ENCODE data around the gene C16orf92.
A peak's percentile ranks its signal among the peaks of the same experiment; 100 is the strongest.

Gene C16orf92

DNA sequence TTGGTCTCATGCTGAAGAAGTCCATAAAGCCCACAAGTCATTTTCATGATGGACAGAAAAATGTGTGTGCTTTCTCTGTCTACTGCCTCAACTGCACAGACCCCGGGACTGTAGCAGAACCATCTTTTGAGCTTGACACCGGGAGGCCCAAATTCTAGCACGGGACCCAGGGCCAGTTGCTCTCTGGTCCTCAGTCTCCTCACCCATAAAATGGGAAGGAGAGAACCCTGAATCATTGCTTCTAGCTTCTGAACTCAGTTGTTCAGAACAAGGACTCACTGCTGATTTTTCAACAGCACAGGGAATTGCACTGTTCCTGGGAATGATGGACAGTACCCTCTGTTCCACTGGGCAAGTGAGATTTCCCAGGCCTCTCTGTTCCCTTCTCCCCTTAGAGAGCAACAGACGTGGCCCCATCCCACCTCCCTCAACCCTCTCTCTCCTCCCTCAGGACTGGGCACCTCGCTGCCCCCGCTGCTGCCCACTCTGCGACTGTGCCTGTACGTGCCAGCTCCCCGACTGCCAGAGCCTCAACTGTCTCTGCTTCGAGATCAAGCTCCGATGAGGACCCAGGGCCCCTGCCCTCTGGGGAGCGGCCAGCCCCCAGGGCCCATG lies 40.4 kb downstream of the C16orf92 start:
- DNase-seq (ENCODE audit: low spot score) = no peak

DNA sequence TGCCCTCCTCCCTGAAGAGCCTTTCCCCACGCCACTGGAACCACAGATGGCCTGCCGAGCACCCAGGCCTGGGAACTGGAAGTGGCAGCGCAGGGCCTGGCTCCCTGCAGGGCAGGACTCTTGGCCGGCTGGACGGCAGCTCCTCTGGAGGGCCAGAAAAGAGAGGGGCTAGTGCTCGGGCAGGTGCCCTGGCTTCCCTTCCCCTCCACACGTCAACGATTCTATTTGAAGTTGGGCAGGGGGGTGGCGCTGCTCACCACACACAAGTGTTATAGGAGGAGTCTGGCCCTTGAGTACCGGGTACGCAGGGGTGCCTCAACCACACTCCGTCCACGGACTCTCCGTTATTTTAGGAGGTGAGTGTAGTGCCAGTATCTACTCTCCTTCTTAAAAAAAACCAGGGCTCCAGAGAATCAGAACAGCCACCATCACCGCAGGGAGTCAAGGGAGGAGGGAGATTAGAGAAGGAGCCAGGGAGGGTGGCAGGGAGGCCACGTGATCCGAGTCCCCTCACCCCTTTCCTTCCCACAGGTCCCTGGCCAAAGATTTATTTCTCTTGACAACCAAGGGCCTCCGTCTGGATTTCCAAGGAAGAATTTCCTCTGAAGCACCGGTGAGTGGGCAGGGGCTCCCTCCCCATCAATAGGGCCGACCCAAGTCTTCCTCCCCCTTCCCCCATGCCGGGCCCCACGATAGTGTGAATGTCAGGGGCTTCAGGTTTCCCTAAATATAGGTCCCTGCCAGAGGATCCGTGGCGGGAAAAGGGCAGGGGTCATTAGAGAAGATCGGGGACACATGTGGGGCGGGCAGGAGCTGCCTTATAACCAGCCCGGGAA lies 41.1 kb downstream of the C16orf92 start:
- peak; percentile 61 for DNase-seq (ENCODE audit: low spot score)

DNA sequence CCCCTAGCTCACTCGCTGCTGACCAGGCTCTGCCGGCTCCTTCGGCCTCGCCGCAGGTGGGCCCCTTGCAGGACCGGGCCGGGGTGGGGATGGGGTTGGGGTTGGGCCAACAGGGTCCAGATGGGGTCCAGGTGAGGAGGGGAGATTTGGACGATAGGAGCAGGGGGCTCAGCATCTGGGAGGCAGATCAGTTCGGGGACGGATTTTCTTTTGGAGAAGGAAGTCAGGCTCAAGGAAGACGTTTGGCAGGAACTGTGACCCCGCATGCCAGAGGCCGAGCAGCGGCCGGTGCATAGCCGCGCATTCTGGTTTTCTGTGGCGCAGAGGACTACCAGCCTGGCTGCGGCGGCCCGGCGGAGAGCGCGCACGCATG lies 41.7 kb downstream of the C16orf92 start:
- peak; percentile 32 for DNase-seq (ENCODE audit: low spot score)

GRCh38 chr16:30065102-30065942 lies 42.3 kb downstream of the C16orf92 start, which contains the start of gene ALDOA:
Gene ALDOA (plus strand): TSS chr16:30065760. CDS start chr16:30066898, 1,138 bp downstream.
- peak; percentile 98 for DNase-seq (ENCODE audit: low spot score)

DNA sequence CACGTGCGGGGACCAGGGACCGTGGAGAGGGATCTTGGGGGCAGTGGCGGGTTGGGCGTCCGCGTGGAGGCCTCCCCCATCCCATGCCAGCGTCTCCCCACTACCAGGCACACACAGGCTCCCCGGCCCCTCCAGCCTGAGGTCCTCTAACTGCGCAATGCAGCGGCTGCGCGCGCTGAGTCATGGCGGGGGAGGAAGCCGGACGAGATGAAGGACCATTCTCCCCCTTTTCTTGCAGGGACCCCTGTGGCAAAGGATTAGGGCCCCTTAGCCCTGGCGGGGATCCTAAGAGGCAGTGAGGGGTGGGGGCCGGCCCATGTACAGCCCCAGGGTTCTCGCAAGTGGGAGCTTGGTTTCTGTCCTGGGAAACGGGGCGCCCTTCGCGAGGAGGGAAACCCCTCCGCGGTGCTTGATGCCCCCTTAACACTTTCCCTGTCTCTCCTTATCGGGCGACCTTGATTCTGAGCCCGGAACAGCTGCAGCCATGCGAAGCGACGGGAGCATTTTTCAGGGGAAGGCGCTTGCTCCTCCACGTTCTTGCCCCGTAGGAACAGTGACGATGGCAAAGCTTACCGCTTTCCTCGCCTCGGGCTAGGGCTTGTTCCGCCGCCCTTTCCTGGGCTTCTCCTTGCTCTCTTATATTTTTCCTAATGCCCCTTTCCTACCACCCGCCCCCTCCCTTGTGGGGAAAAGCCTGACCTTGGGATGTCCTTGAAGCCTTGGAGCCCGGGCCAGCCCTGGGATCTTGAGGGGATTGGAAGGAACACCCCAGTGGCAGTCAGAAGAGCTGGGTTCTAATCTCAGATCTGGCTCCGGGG lies 43.2 kb downstream of the C16orf92 start:
- peak; percentile 77 for DNase-seq (ENCODE audit: low spot score)

DNA sequence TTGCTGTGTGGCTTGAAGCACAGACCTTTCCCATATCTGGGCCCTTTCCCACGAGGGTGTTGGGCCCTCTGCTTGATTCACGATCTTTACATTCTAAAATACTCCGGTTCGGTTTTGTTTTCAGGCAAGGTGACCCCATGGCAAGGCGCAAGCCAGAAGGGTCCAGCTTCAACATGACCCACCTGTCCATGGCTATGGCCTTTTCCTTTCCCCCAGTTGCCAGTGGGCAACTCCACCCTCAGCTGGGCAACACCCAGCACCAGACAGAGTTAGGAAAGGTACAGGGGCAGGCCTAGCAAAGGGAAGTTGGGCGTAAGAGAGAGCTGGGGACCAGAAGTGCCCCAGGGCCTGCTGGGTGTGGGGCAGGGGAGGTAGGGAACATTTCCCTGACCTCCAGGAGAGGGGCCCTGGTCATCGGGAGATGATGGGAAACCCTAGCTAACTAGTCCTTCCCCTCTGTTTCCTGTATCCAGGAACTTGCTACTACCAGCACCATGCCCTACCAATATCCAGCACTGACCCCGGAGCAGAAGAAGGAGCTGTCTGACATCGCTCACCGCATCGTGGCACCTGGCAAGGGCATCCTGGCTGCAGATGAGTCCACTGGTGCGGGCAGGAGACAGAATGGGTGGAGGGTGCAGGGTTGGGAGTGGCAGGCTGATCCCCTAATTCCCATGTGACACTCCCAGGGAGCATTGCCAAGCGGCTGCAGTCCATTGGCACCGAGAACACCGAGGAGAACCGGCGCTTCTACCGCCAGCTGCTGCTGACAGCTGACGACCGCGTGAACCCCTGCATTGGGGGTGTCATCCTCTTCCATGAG lies 44.0 kb downstream of the C16orf92 start:
- DNase-seq (ENCODE audit: low spot score) = no peak

GRCh38 chr16:30067584-30067916 lies 44.6 kb downstream of the C16orf92 start:
- no peak for DNase-seq (ENCODE audit: low spot score)

GRCh38 chr16:30068333-30068732 lies 45.3 kb downstream of the C16orf92 start:
- no peak for DNase-seq (ENCODE audit: low spot score)

DNA sequence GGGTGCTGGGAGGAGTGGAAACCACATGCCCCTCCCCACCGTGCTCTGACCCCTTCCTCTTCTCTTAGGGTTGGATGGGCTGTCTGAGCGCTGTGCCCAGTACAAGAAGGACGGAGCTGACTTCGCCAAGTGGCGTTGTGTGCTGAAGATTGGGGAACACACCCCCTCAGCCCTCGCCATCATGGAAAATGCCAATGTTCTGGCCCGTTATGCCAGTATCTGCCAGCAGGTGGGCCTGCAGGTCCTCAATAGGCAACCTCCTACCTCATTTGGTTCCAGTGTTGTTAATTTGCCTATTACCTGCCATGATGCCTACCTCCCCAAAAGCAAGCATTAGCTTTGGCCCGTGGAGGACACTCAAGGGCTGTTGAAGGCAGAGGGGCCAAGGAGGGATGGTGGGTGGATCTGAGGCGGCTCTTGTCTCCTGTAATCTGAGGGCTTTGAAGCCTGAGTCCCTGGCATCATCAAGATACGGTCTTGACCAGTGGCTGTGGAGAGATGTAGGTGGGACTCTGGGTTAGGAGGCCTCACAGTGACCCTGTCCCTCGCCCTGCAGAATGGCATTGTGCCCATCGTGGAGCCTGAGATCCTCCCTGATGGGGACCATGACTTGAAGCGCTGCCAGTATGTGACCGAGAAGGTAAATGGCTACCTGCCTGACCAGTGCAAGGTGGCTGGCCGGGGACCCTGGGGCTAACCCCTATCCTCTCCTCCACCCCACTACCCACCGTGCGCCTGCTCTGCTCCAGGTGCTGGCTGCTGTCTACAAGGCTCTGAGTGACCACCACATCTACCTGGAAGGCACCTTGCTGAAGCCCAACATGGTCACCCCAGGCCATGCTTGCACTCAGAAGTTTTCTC lies 46.0 kb downstream of the C16orf92 start:
- DNase-seq (ENCODE audit: low spot score) = no peak

GRCh38 chr16:30069611-30070462 lies 46.8 kb downstream of the C16orf92 start:
- no peak for DNase-seq (ENCODE audit: low spot score)

DNA sequence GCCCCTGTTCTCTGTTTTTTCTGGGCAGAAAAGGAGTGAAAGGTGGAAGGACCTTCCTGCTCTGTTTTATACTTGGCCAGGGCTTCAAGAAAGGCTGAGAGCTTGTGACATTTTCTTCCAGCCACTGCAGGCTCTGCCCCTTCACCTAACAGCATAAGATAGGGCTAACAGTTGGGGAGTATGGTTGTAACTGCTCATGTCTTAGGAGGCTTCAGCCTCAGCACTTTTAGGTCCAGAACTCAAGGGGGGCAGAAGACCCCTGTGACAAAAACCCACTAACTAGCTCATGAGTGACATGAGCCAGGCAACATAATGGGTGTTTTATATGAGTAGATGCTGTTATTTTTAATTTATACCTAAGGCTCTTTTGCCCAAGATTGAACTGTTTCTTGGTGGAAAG lies 47.5 kb downstream of the C16orf92 start:
- DNase-seq (ENCODE audit: low spot score) = no peak

All from GM03348 (cell line).